WTC11 (cell line): ENCODE measurements around the gene TBPL2. TPM values are rescaled to one million over a fixed set of nuclear protein-coding genes. Genes with fewer than 3 reads are reported as not detected.

Source experiments
- ATAC-seq: fragments of 200-7000 bp; cut with Tn5 transposase; 2 replicates; pipeline ENCODE4 v1.10.0; 2021; ENCODE audit warnings: mild to moderate bottlenecking, moderate library complexity
- CTCF ChIA-PET: fragments of 300-600 bp; sonication (Branson Sonifier 250); formaldehyde crosslinking; loops from one replicate; lab custom pipeline; 2021; ENCODE audit warnings: antibody characterized with exemption; lab: Charles Lee
- POLR2A ChIA-PET: fragments of 350-600 bp; sonication (Branson Sonifier 250); formaldehyde crosslinking; loops from one replicate; lab custom pipeline; 2021; ENCODE audit warnings: antibody characterized with exemption; lab: Charles Lee
- DNase-seq: peaks from one replicate; pipeline ENCODE4 v3.0.0; 2021; ENCODE audit warnings: low spot score
- H3K27ac Mint-ChIP-seq: 2 replicates; pipeline ENCODE4 v1.8.0; 2021; ENCODE audit warnings: mixed read lengths
- H3K27me3 Mint-ChIP-seq: 2 replicates; pipeline ENCODE4 v1.8.0; 2021; ENCODE audit warnings: low read depth, mild to moderate bottlenecking, moderate library complexity, mixed read lengths
- H3K36me3 Mint-ChIP-seq: 2 replicates; pipeline ENCODE4 v1.8.0; 2021; ENCODE audit warnings: mixed read lengths
- H3K4me1 Mint-ChIP-seq: 2 replicates; pipeline ENCODE4 v1.8.0; 2022; ENCODE audit warnings: mixed read lengths
- H3K4me3 Mint-ChIP-seq: 2 replicates; pipeline ENCODE4 v1.8.0; 2021; ENCODE audit warnings: mild to moderate bottlenecking, moderate library complexity, mixed read lengths
- H3K9me3 Mint-ChIP-seq: 2 replicates; pipeline ENCODE4 v1.8.0; 2021; ENCODE audit warnings: mixed read lengths
- CBFB ChIP-seq: sonication (generic); formaldehyde crosslinking; IDR thresholded peaks from 2 replicates; pipeline ENCODE4 v1.8.1; 2022; ENCODE audit warnings: mild to moderate bottlenecking, low read depth, missing genetic modification reagents
- CREB1 ChIP-seq: sonication (generic); formaldehyde crosslinking; IDR thresholded peaks from 2 replicates; pipeline ENCODE4 v1.8.0; 2023; ENCODE audit warnings: mild to moderate bottlenecking, missing genetic modification reagents
- E2F4 ChIP-seq: sonication (generic); formaldehyde crosslinking; IDR thresholded peaks from 2 replicates; pipeline ENCODE4 v1.8.1; 2022; ENCODE audit warnings: low read depth, mild to moderate bottlenecking, moderate library complexity, missing genetic modification reagents, borderline replicate concordance
- HMGXB4 ChIP-seq: sonication (generic); formaldehyde crosslinking; IDR thresholded peaks from 2 replicates; pipeline ENCODE4 v1.8.1; 2023; ENCODE audit warnings: mild to moderate bottlenecking, moderate library complexity, missing genetic modification reagents
- KAT7 ChIP-seq: sonication (generic); formaldehyde crosslinking; IDR thresholded peaks from 2 replicates; pipeline ENCODE4 v1.8.1; 2023; ENCODE audit warnings: missing genetic modification reagents, mild to moderate bottlenecking, borderline replicate concordance
- MXD4 ChIP-seq: fragments of 250-450 bp; sonication (Bioruptor Pico); IDR thresholded peaks from 2 replicates; pipeline ENCODE4 v1.8.0; 2021; ENCODE audit warnings: mild to moderate bottlenecking, moderate library complexity, borderline replicate concordance
- MYBL2 ChIP-seq: sonication (generic); formaldehyde crosslinking; IDR thresholded peaks from 2 replicates; pipeline ENCODE4 v1.8.1; 2023; ENCODE audit warnings: mild to moderate bottlenecking, moderate library complexity, missing genetic modification reagents
- NR1H2 ChIP-seq: sonication (generic); formaldehyde crosslinking; IDR thresholded peaks from 2 replicates; pipeline ENCODE4 v1.9.0; 2021; ENCODE audit warnings: mild to moderate bottlenecking, moderate library complexity, missing genetic modification reagents
- NR2C2 ChIP-seq: sonication (generic); formaldehyde crosslinking; IDR thresholded peaks from 2 replicates; pipeline ENCODE4 v1.8.0; 2022; ENCODE audit warnings: mild to moderate bottlenecking, missing genetic modification reagents
- PRRX2 ChIP-seq: fragments of 250-450 bp; sonication (Bioruptor Pico); IDR thresholded peaks from 2 replicates; pipeline ENCODE4 v1.8.0; 2021; ENCODE audit warnings: mild to moderate bottlenecking
- SMAD3 ChIP-seq: sonication (generic); formaldehyde crosslinking; IDR thresholded peaks from 2 replicates; pipeline ENCODE4 v1.8.0; 2022; ENCODE audit warnings: missing genetic modification reagents, mild to moderate bottlenecking, borderline replicate concordance
- ZNF121 ChIP-seq: sonication (generic); formaldehyde crosslinking; IDR thresholded peaks from 2 replicates; pipeline ENCODE4 v1.8.0; 2023; ENCODE audit warnings: missing genetic modification reagents
- ZNF232 ChIP-seq: sonication (generic); formaldehyde crosslinking; IDR thresholded peaks from 2 replicates; pipeline ENCODE4 v1.8.0; 2022; ENCODE audit warnings: mild to moderate bottlenecking, missing genetic modification reagents
- ZNF281 ChIP-seq: sonication (generic); formaldehyde crosslinking; IDR thresholded peaks from 2 replicates; pipeline ENCODE4 v1.8.0; 2023; ENCODE audit warnings: mild to moderate bottlenecking, missing genetic modification reagents
- total RNA-seq: library from RNA; stranded (reverse); gene quantifications from 3 replicates; pipeline ENCODE4 v1.2.3, GENCODE V29; 2021
- TF ChIP-seq, protein P1 (sequence below): fragments of 200-600 bp; IDR thresholded peaks from 2 replicates; pipeline ENCODE4 v1.8.0; 2022; ENCODE audit warnings: antibody characterized with exemption

The TBPL2 gene
- total RNA-seq, 1 experiment from 2014 or later, result not detected

DNA sequence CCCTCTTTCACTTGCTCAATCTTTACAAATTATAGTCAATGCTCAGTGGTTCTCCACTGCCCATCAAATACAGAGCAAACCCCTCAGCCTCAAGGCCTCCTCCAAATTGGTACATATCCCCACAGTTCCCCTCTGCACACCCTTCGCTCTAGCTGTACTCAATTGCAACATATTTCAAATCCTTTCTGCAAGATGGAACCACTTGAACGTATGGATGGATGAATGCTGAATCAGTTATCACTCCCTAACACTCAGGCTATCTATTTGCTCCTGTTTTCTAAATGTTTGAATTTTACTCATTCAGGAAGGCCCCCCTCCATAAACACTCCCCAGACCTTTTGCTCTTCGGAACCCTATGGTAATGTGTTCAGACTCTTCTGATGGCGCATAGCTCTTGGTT, 53.3 kb downstream of the TBPL2 start:
- H3K27me3 Mint-ChIP-seq, result no peaks in the 10 kb centered on the region
- no peak overlapping the region for H3K27ac Mint-ChIP-seq
- TF ChIP-seq ZNF232 (CRISPR knock-in tag) (no peak), SMAD3 (CRISPR knock-in tag) (no peak), ZNF281 (CRISPR knock-in tag) (no peak)
- ChIA-PET CTCF (no interaction called here), POLR2A (no interaction called here)
- H3K9me3 Mint-ChIP-seq, result no peaks in the 10 kb centered on the region
- peaks cover 16% of the 10 kb centered on the region for H3K36me3 Mint-ChIP-seq
- H3K4me1 Mint-ChIP-seq, result no peaks in the 10 kb centered on the region
- ATAC-seq (no peak), DNase-seq (no peak)
- H3K4me3 Mint-ChIP-seq, result no peak overlapping the region

GRCh38 chr14:55386037-55386808, 54.2 kb downstream of the TBPL2 start:
- no peaks in the 10 kb centered on the region for H3K9me3 Mint-ChIP-seq
- no peak for TF ChIP-seq NR2C2 (CRISPR knock-in tag)
- TF ChIP-seq MYBL2 (CRISPR knock-in tag), result no peak
- TF ChIP-seq CBFB (CRISPR knock-in tag), result no peak
- no peak for TF ChIP-seq KAT7
- TF ChIP-seq ZNF121 (CRISPR knock-in tag), result no peak
- TF ChIP-seq, protein P1, sequence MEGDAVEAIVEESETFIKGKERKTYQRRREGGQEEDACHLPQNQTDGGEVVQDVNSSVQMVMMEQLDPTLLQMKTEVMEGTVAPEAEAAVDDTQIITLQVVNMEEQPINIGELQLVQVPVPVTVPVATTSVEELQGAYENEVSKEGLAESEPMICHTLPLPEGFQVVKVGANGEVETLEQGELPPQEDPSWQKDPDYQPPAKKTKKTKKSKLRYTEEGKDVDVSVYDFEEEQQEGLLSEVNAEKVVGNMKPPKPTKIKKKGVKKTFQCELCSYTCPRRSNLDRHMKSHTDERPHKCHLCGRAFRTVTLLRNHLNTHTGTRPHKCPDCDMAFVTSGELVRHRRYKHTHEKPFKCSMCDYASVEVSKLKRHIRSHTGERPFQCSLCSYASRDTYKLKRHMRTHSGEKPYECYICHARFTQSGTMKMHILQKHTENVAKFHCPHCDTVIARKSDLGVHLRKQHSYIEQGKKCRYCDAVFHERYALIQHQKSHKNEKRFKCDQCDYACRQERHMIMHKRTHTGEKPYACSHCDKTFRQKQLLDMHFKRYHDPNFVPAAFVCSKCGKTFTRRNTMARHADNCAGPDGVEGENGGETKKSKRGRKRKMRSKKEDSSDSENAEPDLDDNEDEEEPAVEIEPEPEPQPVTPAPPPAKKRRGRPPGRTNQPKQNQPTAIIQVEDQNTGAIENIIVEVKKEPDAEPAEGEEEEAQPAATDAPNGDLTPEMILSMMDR, result no peak
- TF ChIP-seq PRRX2 (CRISPR knock-in tag), result no peak
- TF ChIP-seq MXD4 (CRISPR knock-in tag), result no peak
- no peak for TF ChIP-seq E2F4 (CRISPR knock-in tag)
- TF ChIP-seq, all 79 proteins: peak for 0
- ATAC-seq (no peak), DNase-seq (no peak)
- Mint-ChIP-seq H3K27ac (no peak overlapping the region), H3K4me3 (no peak overlapping the region), H3K27me3 (no peaks in the 10 kb centered on the region), H3K4me1 (no peaks in the 10 kb centered on the region), H3K36me3 (peaks cover 21% of the 10 kb centered on the region)
- ChIA-PET CTCF (no interaction called here), POLR2A (no interaction called here)

- TF ChIP-seq HMGXB4, result no peak
- TF ChIP-seq NR1H2 (CRISPR knock-in tag), result no peak
- TF ChIP-seq CBFB (CRISPR knock-in tag), result no peak
- no peak for TF ChIP-seq CREB1 (CRISPR knock-in tag)
- Mint-ChIP-seq H3K36me3 (peaks cover 29% of the 10 kb centered on the region), H3K4me3 (no peak overlapping the region), H3K27ac (no peak overlapping the region), H3K9me3 (no peaks in the 10 kb centered on the region), H3K27me3 (no peaks in the 10 kb centered on the region), H3K4me1 (no peaks in the 10 kb centered on the region)
- ChIA-PET CTCF (no interaction called here), POLR2A (no interaction called here)
- ATAC-seq (no peak), DNase-seq (no peak)
Measured at GRCh38 chr14:55384536-55384935, 55.9 kb downstream of the TBPL2 start.
